Stimulated activated CD4-positive, alpha-beta T cell treated with anti-CD3 and anti-CD28 coated beads, Interleukin-2, amount 100 ng/mL, for 48 hours (primary cell): ENCODE data around the gene RHOJ.

Experiments used
- DNase-seq, 2 donors: peaks; one replicate each; pipeline ENCODE4 v3.0.0-alpha.2; 2020

Gene RHOJ

GRCh38 chr14:63209160-63209559 lies 4.9 kb downstream of the RHOJ start:
- DNase-seq = no peak

- DNase-seq = no peak
Observed at GRCh38 chr14:63210812-63211211, 6.6 kb downstream of the RHOJ start.

GRCh38 chr14:63212209-63212608 lies 8.0 kb downstream of the RHOJ start:
- DNase-seq = no peak

- DNase-seq = no peak
Observed at GRCh38 chr14:63212776-63213500, 8.7 kb downstream of the RHOJ start.

GRCh38 chr14:63214417-63215196 lies 10.4 kb downstream of the RHOJ start:
- DNase-seq = no peak

GRCh38 chr14:63220526-63220925 lies 16.3 kb downstream of the RHOJ start:
- no peak for DNase-seq

- no peak for DNase-seq
Observed at GRCh38 chr14:63223596-63223995, 19.4 kb downstream of the RHOJ start.

- no peak for DNase-seq
Observed at GRCh38 chr14:63224196-63224595, 20.0 kb downstream of the RHOJ start.

GRCh38 chr14:63228217-63228616 lies 24.0 kb downstream of the RHOJ start:
- no peak for DNase-seq

- DNase-seq = no peak
Observed at GRCh38 chr14:63229330-63230059, 25.3 kb downstream of the RHOJ start.

- DNase-seq = no peak
Observed at GRCh38 chr14:63231766-63232165, 27.5 kb downstream of the RHOJ start.

GRCh38 chr14:63237791-63238190 lies 33.5 kb downstream of the RHOJ start:
- no peak for DNase-seq

GRCh38 chr14:63240221-63240620 lies 36.0 kb downstream of the RHOJ start:
- no peak for DNase-seq

GRCh38 chr14:63241096-63241495 lies 36.9 kb downstream of the RHOJ start:
- DNase-seq = no peak

GRCh38 chr14:63243646-63244045 lies 39.4 kb downstream of the RHOJ start:
- DNase-seq = no peak

GRCh38 chr14:63245893-63246292 lies 41.6 kb downstream of the RHOJ start:
- DNase-seq = no peak

- DNase-seq = no peak
Observed at GRCh38 chr14:63248211-63248610, 44.0 kb downstream of the RHOJ start.

GRCh38 chr14:63249092-63249491 lies 44.8 kb downstream of the RHOJ start:
- DNase-seq = no peak

- no peak for DNase-seq
Observed at GRCh38 chr14:63257299-63257698, 53.1 kb downstream of the RHOJ start.

- DNase-seq = no peak
Observed at GRCh38 chr14:63262446-63262845, 58.2 kb downstream of the RHOJ start.

- DNase-seq = no peak
Observed at GRCh38 chr14:63266106-63266505, 61.9 kb downstream of the RHOJ start.

- no peak for DNase-seq
Observed at GRCh38 chr14:63267171-63267570, 62.9 kb downstream of the RHOJ start.

GRCh38 chr14:63268771-63269170 lies 64.5 kb downstream of the RHOJ start:
- no peak for DNase-seq
